H1 (cell line): ENCODE measurements around the gene IL12RB2. TPM values are rescaled to one million over a fixed set of nuclear protein-coding genes. Genes with fewer than 3 reads are reported as not detected.

Experiments
- CTCF ChIA-PET: fragments of 300-600 bp; sonication (Branson Sonifier 250); formaldehyde crosslinking; loops from one replicate; lab custom pipeline; 2021; ENCODE audit not compliant: partially characterized antibody; lab: Charles Lee
- POLR2A ChIA-PET: fragments of 300-600 bp; sonication (Branson Sonifier 250); formaldehyde crosslinking; loops from one replicate; lab custom pipeline; 2021; ENCODE audit warnings: inconsistent platforms; ENCODE audit not compliant: partially characterized antibody; lab: Charles Lee
- DNase-seq, 2 experiments: peaks; one replicate each; pipeline versions ENCODE4 v3.0.0 to v3.0.0-alpha.2; 2010 to 2022; ENCODE audit warnings: low spot score in 2 of 2, low read depth in 1 of 2, mixed read lengths in 1 of 2
- FAIRE-seq: peaks from 2 replicates; lab custom pipeline; 2011; peaks lifted over from hg19 to GRCh38; lab: Jason Lieb, UNC
- H2AFZ ChIP-seq: 2 replicates; pipeline ENCODE4 v1.8.1; 2012; ENCODE audit warnings: low read length, inconsistent platforms
- H2AK5ac ChIP-seq: 2 replicates; pipeline ENCODE4 v1.6.1; 2013; ENCODE audit warnings: low read depth, low read length
- H2BK120ac ChIP-seq: replicated peaks from 2 replicates; pipeline ENCODE3; 2013; ENCODE audit warnings: low read depth, low read length, inconsistent platforms
- H2BK12ac ChIP-seq: 2 replicates; pipeline ENCODE4 v1.6.1; 2013; ENCODE audit warnings: low read depth, low read length
- H2BK15ac ChIP-seq: 2 replicates; pipeline ENCODE4 v1.6.1; 2013; ENCODE audit warnings: low read length
- H2BK20ac ChIP-seq: 2 replicates; pipeline ENCODE4 v1.6.1; 2013; ENCODE audit warnings: low read length
- H2BK5ac ChIP-seq: 2 replicates; pipeline ENCODE4 v1.6.1; 2013; ENCODE audit warnings: low read depth, low read length
- H3K14ac ChIP-seq: 2 replicates; pipeline ENCODE4 v1.6.1; 2013; ENCODE audit warnings: inconsistent platforms; ENCODE audit not compliant: insufficient read length
- H3K18ac ChIP-seq: 2 replicates; pipeline ENCODE4 v1.6.1; 2013; ENCODE audit warnings: low read length; ENCODE audit errors: extremely low read depth
- H3K23ac ChIP-seq: 2 replicates; pipeline ENCODE4 v1.6.1; 2013; ENCODE audit warnings: inconsistent platforms; ENCODE audit not compliant: insufficient read length
- H3K23me2 ChIP-seq: 2 replicates; pipeline ENCODE4 v1.6.1; 2013; ENCODE audit warnings: low read depth, low read length
- H3K27ac ChIP-seq: 2 replicates; pipeline ENCODE4 v1.6.1; 2011; ENCODE audit warnings: low read depth, low read length, inconsistent platforms
- H3K27me3 ChIP-seq, 4 experiments: replicated peaks in 1 of 4; 1 replicate in 1 of 4; 2 replicates in 3 of 4; pipeline versions ENCODE4 v1.6.1 to v1.8.1; 2011 to 2013; ENCODE audit warnings: low read length in 3 of 4, mild to moderate bottlenecking in 3 of 4, inconsistent platforms in 2 of 4, mixed read lengths in 2 of 4, moderate library complexity in 1 of 4; ENCODE audit not compliant: control insufficient read depth in 3 of 4, insufficient read depth in 3 of 4; ENCODE audit errors: extremely low read depth in 1 of 4
- H3K36me3 ChIP-seq, 4 experiments: 2 replicates each; pipeline versions ENCODE4 v1.6.1 to v1.8.1; 2011 to 2013; ENCODE audit warnings: mild to moderate bottlenecking in 4 of 4, low read length in 3 of 4, moderate library complexity in 2 of 4, control low read depth in 1 of 4, inconsistent platforms in 1 of 4; ENCODE audit not compliant: insufficient read depth in 4 of 4, control insufficient read depth in 2 of 4
- H3K4ac ChIP-seq: replicated peaks from 2 replicates; pipeline ENCODE3; 2013; ENCODE audit warnings: low read length, low read depth, mixed read lengths, inconsistent platforms; ENCODE audit not compliant: insufficient read length
- H3K4me1 ChIP-seq, 4 experiments: replicated peaks in 1 of 4; 1 replicate in 1 of 4; 2 replicates in 3 of 4; pipeline versions ENCODE4 v1.6.1 to v1.8.1; 2011 to 2013; ENCODE audit warnings: low read length in 3 of 4, inconsistent platforms in 2 of 4, mixed read lengths in 1 of 4; ENCODE audit not compliant: insufficient read depth in 4 of 4, control insufficient read depth in 3 of 4
- H3K4me2 ChIP-seq, 2 experiments: 2 replicates each; pipeline versions ENCODE4 v1.6.1 to v1.8.1; 2011 to 2013; ENCODE audit warnings: low read depth in 2 of 2, low read length in 2 of 2, control low read depth in 1 of 2, inconsistent platforms in 1 of 2, mild to moderate bottlenecking in 1 of 2; ENCODE audit not compliant: insufficient read depth in 1 of 2
- H3K4me3 ChIP-seq, 4 experiments: fragments of 200-600, 300-600 bp in 1 of 4; sonication (generic), shearing (Covaris generic), sonication (Bioruptor Twin) in 1 of 4; 2 replicates each; pipeline versions ENCODE4 v1.5.1 to v1.8.1; 2011 to 2016; ENCODE audit warnings: low read length in 4 of 4, low read depth in 3 of 4, control low read depth in 2 of 4, inconsistent platforms in 2 of 4, mild to moderate bottlenecking in 2 of 4, mixed read lengths in 1 of 4, moderate library complexity in 1 of 4; ENCODE audit not compliant: insufficient read depth in 2 of 4; ENCODE audit errors: extremely low read depth in 1 of 4
- H3K56ac ChIP-seq: replicated peaks from 2 replicates; pipeline ENCODE3; 2013; ENCODE audit warnings: low read depth, mild to moderate bottlenecking, mixed read lengths, low read length, inconsistent platforms; ENCODE audit not compliant: insufficient read length
- H3K79me1 ChIP-seq: 2 replicates; pipeline ENCODE4 v1.6.1; 2013; ENCODE audit warnings: low read depth, low read length, control low read depth
- H3K79me2 ChIP-seq, 2 experiments: 2 replicates each; pipeline versions ENCODE4 v1.6.1 to v1.8.1; 2012 to 2013; ENCODE audit warnings: low read length in 2 of 2, mild to moderate bottlenecking in 2 of 2, inconsistent platforms in 1 of 2; ENCODE audit not compliant: insufficient read depth in 2 of 2, control insufficient read depth in 1 of 2
- H3K9ac ChIP-seq, 4 experiments: replicated peaks in 1 of 4; 1 replicate in 1 of 4; 2 replicates in 3 of 4; pipeline versions ENCODE4 v1.6.1 to v1.8.1; 2011 to 2013; ENCODE audit warnings: low read depth in 3 of 4, low read length in 3 of 4, control low read depth in 2 of 4, mild to moderate bottlenecking in 2 of 4, moderate library complexity in 2 of 4, inconsistent platforms in 1 of 4; ENCODE audit errors: extremely low read depth in 1 of 4
- H3K9me3 ChIP-seq, 2 experiments: 2 replicates each; pipeline versions ENCODE4 v1.6.1 to v1.8.1; 2012 to 2013; ENCODE audit warnings: mild to moderate bottlenecking in 2 of 2, moderate library complexity in 2 of 2, control low read depth in 1 of 2, inconsistent platforms in 1 of 2, low read depth in 1 of 2, low read length in 1 of 2, mixed read lengths in 1 of 2; ENCODE audit not compliant: insufficient read depth in 2 of 2
- H4K20me1 ChIP-seq, 2 experiments: replicated peaks in 1 of 2; 2 replicates each; pipeline versions ENCODE3 to v1.8.1; 2011 to 2013; ENCODE audit warnings: inconsistent platforms in 2 of 2, low read length in 2 of 2, mild to moderate bottlenecking in 1 of 2; ENCODE audit not compliant: insufficient read depth in 2 of 2, control insufficient read depth in 1 of 2
- H4K5ac ChIP-seq: 2 replicates; pipeline ENCODE4 v1.6.1; 2013; ENCODE audit warnings: low read length, low read depth, mixed read lengths, inconsistent platforms; ENCODE audit not compliant: insufficient read length
- H4K8ac ChIP-seq: 2 replicates; pipeline ENCODE4 v1.8.0; 2013; ENCODE audit warnings: mild to moderate bottlenecking, moderate library complexity, low read length, inconsistent platforms; ENCODE audit not compliant: insufficient read depth; ENCODE audit errors: extremely low read depth
- H4K91ac ChIP-seq: replicated peaks from 2 replicates; pipeline ENCODE3; 2013; ENCODE audit warnings: low read length, mixed read lengths, inconsistent platforms; ENCODE audit not compliant: insufficient read length
- CBX8 ChIP-seq: fragments of 300-800, 300-1000 bp; sonication (generic); IDR thresholded peaks from 2 replicates; pipeline ENCODE4 v1.7.1; 2016; ENCODE audit warnings: low read depth, low read length, borderline replicate concordance
- RAD21 ChIP-seq, 2 experiments: IDR thresholded peaks in 1 of 2; conservative IDR thresholded peaks in 1 of 2; 2 replicates each; pipeline ENCODE4 v1.6.1; 2011; ENCODE audit warnings: low read depth in 2 of 2, low read length in 2 of 2, improper control_type of control experiment in 1 of 2, inconsistent platforms in 1 of 2, mild to moderate bottlenecking in 1 of 2, moderate library complexity in 1 of 2
- SIN3A ChIP-seq, 2 experiments: IDR thresholded peaks in 1 of 2; conservative IDR thresholded peaks in 1 of 2; 2 replicates each; pipeline ENCODE4 v1.6.1; 2011 to 2012; ENCODE audit warnings: low read length in 2 of 2, improper control_type of control experiment in 1 of 2, low read depth in 1 of 2, mild to moderate bottlenecking in 1 of 2
- SIX5 ChIP-seq: IDR thresholded peaks from 2 replicates; pipeline ENCODE4 v1.6.1; 2011; ENCODE audit warnings: mild to moderate bottlenecking, low read depth, low read length
- SRF ChIP-seq: IDR thresholded peaks from 2 replicates; pipeline ENCODE4 v1.6.1; 2011; ENCODE audit warnings: mild to moderate bottlenecking, low read depth, low read length, moderate library complexity
- WGBS, 2 experiments: shearing (Covaris generic) in 1 of 2; methylation state at CpG; one replicate each; pipeline versions ENCODE4 v1.1.6 to v1.1.7; 2013 to 2015; ENCODE audit warnings: low lambda C conversion rate in 2 of 2, mixed read lengths in 2 of 2, inconsistent platforms in 1 of 2, low coverage in 1 of 2, missing lambda C conversion rate in 1 of 2; ENCODE audit not compliant: insufficient replicate concordance in 2 of 2, insufficient coverage in 1 of 2, insufficient read length in 1 of 2; ENCODE audit errors: extremely low coverage in 1 of 2, missing lambda C conversion rate in 1 of 2; 5-methylcytosine and 5-hydroxymethylcytosine counted together
- polyA plus RNA-seq, 7 experiments: library from polyadenylated mRNA; depleted of rRNA in 3 of 7; stranded (reverse) in 5 of 7; unstranded in 2 of 7; fragments of >200 nt in 5 of 7; fragments of 200-250 nt in 2 of 7; gene quantifications; 1 replicate in 5 of 7; 2 replicates in 1 of 7; 4 replicates in 1 of 7; pipeline versions ENCODE4 v1.2.1 to v1.2.3, GENCODE V29; 2011 to 2013; ENCODE audit warnings: missing spikeins in 2 of 7, mixed read lengths in 2 of 7
- total RNA-seq: library from RNA; stranded (reverse); fragmentation: NEBNext Ultra II Directional; extraction: Animal tissue kit (Norgen Biotek cat#: 25700); gene quantifications from 2 replicates; pipeline ENCODE4 v1.2.1, GENCODE V29; 2021

IL12RB2 gene
- total and polyA plus RNA-seq, 2 of the 8 experiments (the other 6 are each of a cell fraction or from before 2014, with no cell fraction given): 1.4 TPM

DNA sequence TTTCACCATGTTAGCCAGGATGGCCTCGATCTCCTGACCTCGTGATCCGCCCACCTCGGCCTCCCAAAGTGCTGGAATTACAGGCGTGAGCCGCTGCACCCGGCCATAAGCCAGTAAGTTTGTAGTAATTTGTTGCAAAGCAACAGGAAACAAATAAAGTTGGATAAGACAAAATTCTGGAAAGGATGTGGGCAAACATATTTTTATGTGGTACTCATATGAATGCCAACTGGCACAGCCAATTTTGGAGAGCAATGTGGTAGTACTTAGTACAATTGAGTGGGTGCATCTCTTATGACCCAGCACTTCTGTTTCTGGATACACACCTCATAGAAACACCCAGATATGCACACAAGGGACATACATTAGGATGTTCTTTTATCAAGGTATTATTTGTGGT, 8.4 kb upstream of the IL12RB2 start:
- Histone ChIP-seq H2AFZ (no peak overlapping the region), H4K8ac (no peak overlapping the region), H3K4me2 (no peak overlapping the region), H4K91ac (no peak overlapping the region), H3K79me2 (no peaks in the 10 kb centered on the region), H3K4me3 (no peak overlapping the region), H3K4me1 (no peaks in the 10 kb centered on the region), H3K14ac (no peak overlapping the region), H2BK12ac (no peak overlapping the region), H3K4ac (no peak overlapping the region), H2BK120ac (no peak overlapping the region), H2BK20ac (no peak overlapping the region), H4K5ac (no peak overlapping the region), H2BK5ac (no peak overlapping the region), H3K79me1 (no peaks in the 10 kb centered on the region), H3K23me2 (no peaks in the 10 kb centered on the region), H3K36me3 (no peaks in the 10 kb centered on the region; a peak in 1 of 8 replicates), H3K23ac (no peak overlapping the region), H3K27ac (no peak overlapping the region), H3K18ac (no peak overlapping the region), H3K9me3 (no peaks in the 10 kb centered on the region), H3K9ac (no peak overlapping the region), H2BK15ac (no peak overlapping the region), H3K27me3 (no peaks in the 10 kb centered on the region), H3K56ac (no peak overlapping the region), H4K20me1 (no peaks in the 10 kb centered on the region), H2AK5ac (no peak overlapping the region)
- WGBS, 2 experiments: 94% methylated on average over 7 of the region's 7 CpGs; no CpG with 5 or more reads in 1 of the 2 experiments
- ChIA-PET POLR2A (no interaction called here), CTCF (interaction anchor here (0.7 to 1.4 kb wide), 9 partner anchors 9 to 88 kb away, joined by 3 to 6 read pairs (median 4); no protein-coding TSS in a partner anchor)
- DNase-seq (no peak), FAIRE-seq (no peak)
- TF ChIP-seq SRF (no peak), SIX5 (no peak), SIN3A (conservative IDR thresholded peaks at IDR 0.05 in 1 of 2, IDR thresholded peaks at IDR 0.05 in 1 of 2; ENCODE audit: low read depth in 1 of 2, low read length in 2 of 2) (no peak), CBX8 (no peak), RAD21 (IDR thresholded peaks at IDR 0.05 in 1 of 2, conservative IDR thresholded peaks at IDR 0.05 in 1 of 2; ENCODE audit: low read depth in 2 of 2, low read length in 2 of 2) (no peak)
